ENCODE data around the gene ME1.
"Not testable (repeated sequence)": the region's sequence is repeated elsewhere in the genome, so short reads cannot be mapped to it uniquely, and the experiment has no call there.

The ME1 gene

DNA sequence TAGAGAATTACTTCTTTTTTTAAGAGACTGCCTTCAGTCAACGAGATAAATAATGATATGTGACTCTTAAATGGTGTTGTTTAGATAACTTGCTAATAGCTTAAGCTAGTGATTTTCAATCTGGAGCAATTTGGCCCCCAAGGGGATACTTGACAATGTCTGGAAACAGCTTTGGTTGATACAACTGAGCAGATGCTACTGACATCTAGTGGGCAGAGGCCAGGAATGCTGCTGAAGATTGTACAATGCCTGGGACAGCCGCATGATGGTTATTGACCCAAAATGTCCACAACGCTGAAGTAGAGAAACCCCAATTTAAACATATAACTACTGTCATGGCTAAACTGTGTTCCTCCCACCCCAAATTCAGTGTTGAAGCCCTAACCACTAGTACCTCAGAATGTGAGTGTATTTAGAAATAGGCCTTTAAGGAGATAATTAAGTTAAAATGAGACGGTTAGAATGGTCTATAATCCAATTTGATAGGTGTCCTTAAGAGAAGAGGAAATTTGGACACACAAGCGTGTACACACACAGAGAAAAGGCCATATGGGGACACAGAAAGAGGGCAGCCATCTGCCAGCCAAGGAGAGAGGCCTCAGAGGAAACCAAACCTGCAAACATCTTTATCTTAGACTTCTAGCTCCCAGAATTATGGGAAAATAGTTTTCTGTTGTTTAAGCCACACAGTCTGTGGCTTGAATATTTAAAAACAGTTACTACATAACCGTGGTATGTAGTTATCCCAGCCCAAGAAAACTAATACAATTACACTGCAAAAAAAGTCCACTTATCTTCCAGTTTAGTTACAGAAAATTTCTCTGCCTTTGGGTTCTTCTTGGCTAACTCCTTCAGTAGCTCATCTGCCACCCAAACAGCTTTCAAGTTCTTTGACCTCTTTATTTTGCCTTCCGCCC, 215.5 kb downstream of the ME1 start:
- no peaks in the 10 kb centered on the region for H3K9me3 Mint-ChIP-seq
- H3K4me1 Mint-ChIP-seq, result no peaks in the 10 kb centered on the region
- H3K27ac Mint-ChIP-seq, result peak overlapping the region in 1 of 2 donors; percentile 27
- peaks cover 7% of the 10 kb centered on the region for H3K27me3 Mint-ChIP-seq
- H3K4me3 Mint-ChIP-seq, result no peak overlapping the region
- ATAC-seq (peak; percentile 97), DNase-seq (peak; percentile 35 to 66)

DNA sequence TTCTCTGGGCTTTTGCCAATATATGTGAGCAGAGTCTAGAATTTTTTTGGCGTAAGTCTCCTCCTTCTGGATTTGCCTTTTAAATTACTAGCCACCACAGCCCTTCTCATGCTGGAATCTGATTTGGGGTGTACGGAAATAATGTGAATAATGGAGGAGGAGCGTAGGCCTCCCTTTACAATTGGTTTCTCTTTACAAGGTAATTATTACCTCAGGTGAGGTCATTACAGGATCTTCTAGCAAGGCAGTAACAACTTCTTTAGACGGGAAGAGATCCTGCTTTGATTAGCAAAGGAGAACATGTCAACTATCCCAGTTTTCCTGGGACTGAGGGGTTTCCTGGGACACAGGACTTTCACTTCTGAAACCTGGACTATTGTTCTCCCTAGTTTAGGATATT, 228.8 kb downstream of the ME1 start:
- no peak overlapping the region for H3K4me3 Mint-ChIP-seq
- H3K9me3 Mint-ChIP-seq, result no peaks in the 10 kb centered on the region

DNA sequence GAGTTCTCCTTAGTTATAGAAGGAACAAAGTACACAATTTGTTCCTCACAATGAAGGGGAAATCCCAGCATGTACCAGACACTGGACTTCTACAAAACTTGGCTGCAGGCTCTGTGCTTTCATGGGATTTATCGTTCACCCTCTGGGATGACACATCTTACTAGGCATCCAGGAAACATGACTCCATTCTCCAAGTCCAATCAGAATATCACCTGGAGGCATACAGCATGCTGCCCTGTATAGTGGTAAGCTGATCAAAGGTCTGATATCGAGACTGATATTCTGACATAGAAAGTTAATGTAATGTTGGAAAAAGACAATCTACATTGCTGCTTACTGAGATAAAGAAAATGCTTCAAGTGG, 231.0 kb downstream of the ME1 start:
- no peak overlapping the region for H3K4me3 Mint-ChIP-seq
- peaks cover 11% of the 10 kb centered on the region for H3K4me1 Mint-ChIP-seq
- DNase-seq (no peak), ATAC-seq (peak; percentile 32)
- no peaks in the 10 kb centered on the region for H3K9me3 Mint-ChIP-seq
- no peak overlapping the region for H3K27ac Mint-ChIP-seq
- no peaks in the 10 kb centered on the region for H3K27me3 Mint-ChIP-seq

More for the DNA sequence above, 228.8 kb downstream of the ME1 start:
- no peak for DNase-seq
- peaks cover 11% of the 10 kb centered on the region for H3K4me1 Mint-ChIP-seq
- no peak for ATAC-seq
- no peak overlapping the region for H3K27ac Mint-ChIP-seq
- H3K27me3 Mint-ChIP-seq, result peaks cover 11% of the 10 kb centered on the region

DNA sequence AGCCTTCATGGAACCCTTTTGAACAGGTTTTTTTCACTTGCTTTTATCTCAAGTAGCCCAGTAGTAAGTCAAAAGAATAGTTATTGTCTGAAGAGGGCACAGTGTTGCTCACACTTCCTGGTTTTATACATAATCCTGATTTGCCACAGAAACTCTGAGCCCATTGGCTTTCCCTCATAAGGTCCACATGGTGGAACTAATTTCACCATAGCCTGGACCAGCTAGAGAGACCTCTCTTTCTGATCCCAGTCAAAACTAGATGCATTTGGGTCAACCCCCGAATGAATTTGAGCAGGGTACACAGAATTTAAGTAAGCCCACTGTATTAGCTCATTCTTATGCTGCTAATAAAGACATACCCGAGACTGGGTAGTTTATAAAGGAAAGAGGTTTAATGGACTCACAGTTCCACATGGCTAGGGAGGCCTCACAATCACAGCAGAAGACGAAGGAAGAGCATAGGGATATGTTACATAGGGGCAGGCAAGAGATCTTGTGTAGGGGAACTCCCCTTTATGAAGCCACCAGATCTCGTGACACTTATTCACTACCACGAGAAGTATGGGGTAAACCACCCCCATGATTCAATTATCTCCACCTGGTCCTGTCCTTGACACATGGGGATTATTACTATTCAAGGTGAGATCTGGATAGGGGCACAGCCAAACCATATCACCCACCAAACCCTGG, 231.5 kb downstream of the ME1 start:
- Mint-ChIP-seq H3K27ac (no peak overlapping the region), H3K4me3 (no peak overlapping the region), H3K4me1 (peaks cover 13% of the 10 kb centered on the region), H3K27me3 (no peaks in the 10 kb centered on the region), H3K9me3 (no peaks in the 10 kb centered on the region)
- DNase-seq (peak in 1 of 2 donors; percentile 19), ATAC-seq (peak; percentile 88)

DNA sequence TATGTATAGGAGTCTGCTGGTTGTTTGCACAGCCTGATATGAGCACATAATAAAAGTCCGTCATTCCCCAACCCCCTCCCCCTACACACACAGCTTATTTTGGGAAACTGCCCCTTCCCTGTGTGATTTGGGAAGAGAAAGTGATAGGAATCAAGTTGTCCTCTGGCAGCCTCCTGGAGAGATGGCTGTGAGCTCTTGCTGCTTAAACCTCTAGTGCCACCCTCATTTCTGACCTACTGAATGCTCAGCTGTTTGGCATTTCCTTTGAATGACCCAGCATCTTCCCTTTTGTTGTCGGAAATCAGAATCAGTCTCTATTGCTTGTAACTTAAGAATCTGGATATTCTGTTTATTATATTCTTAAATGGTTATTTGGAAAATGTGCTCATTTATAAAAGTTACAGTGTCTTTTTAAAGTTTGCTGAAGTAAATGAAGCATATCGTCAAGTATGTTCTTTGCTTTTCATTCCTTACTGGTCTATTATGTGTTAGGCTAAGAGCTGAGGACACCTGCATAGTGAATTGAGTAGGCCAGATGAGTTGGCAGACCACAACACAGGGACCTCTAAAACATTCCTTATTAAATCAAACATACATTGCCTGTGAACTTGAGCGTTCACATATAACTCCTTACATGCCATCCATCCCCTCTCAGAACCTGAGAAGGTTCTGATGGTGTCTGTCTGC, 232.2 kb downstream of the ME1 start:
- Mint-ChIP-seq H3K27ac (no peak overlapping the region), H3K4me3 (no peak overlapping the region), H3K4me1 (peaks cover 19% of the 10 kb centered on the region), H3K27me3 (no peaks in the 10 kb centered on the region), H3K9me3 (no peaks in the 10 kb centered on the region)
- ATAC-seq (no peak), DNase-seq (no peak)

DNA sequence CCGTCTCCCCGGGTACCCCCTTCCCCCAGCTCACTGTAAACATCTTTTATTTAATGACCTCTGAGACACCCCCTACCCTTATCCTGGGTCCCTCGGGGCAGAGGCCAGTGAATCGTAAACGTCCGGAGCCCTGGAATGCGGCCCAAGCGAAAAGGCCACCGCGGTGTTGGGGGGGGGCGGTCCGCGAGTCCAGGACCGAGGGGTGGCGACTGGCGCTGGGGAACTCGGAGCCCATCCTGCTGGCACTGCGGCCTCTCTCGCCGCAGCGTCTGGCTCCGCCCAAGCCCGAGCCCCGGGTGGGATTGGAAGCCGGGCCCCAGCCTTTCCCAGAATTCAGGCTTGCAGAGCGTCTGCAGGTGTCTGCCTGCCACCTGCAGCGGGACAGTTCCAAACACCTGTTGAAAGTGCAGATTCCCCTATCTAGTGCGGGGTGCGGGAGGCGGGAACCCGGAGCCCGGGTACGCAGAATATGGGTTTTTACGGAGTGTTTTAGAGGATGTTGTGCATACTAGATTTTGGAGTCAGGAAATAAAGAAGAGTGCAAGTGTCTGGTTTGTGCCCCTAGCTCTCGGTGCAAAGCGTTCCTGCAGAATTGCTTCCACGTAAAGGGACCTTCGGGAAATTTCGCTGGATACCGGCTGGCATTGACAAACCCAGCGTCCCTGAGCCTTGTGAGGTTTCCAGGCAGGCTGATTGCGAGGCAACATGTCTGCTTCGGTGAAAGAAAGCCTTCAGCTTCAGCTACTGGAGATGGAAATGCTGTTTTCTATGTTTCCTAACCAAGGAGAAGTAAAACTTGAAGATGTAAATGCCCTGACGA, 236.9 kb downstream of the ME1 start:
- DNase-seq (peak; percentile 12 to 15), ATAC-seq (peak; percentile 22)
- Mint-ChIP-seq H3K27ac (no peak overlapping the region), H3K4me3 (peak overlapping the region; percentile 96 to 99), H3K4me1 (peaks cover 26% of the 10 kb centered on the region), H3K9me3 (no peaks in the 10 kb centered on the region), H3K27me3 (no peaks in the 10 kb centered on the region)

DNA sequence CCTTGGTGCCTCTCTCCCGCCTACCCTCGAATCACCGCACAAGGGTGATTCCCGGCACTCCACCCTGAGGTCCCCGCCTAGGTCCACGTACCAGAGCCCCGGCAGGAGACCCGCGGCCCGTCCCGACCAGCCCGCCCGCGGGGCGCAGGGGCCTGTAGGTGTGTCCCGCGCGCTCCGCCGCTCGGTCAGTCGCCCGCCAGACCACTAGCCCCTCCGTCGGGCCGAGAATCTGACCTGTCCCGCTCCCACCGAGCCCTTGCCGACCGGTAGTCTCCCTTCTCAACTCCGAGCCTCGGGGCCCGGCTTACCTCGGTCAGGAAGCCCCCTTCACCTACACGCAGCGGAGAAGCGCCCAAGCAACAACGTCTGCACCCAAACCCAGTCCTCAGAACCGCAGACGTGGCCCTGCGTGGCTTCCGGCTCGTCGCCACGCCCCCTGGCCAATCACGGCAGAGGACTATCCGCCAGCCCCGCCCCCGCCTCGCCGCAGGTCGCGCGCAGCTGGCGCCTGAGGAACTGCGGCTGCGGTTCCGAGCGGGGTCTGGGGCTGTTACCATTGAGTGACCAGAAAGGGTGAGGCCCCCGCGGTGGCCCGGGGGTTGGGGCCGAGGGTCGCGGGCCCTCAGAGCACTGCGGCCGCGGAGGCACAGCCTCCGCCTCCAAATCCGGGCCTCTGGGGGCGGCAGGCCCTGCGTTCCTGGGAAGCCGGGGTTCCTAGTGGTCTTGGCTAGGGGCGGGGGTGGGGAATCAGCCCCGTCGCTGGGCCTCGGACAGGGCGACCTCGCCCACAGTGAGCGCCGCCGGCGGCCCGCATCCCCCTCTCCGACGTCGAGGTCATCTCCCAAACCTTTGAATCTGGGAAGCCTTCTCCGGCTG, 237.7 kb downstream of the ME1 start, which contains the start of the genes PGM3 and RWDD2A:
Gene PGM3, minus strand, starts transcription at position 395 of the 876 bp plus-strand sequence. CDS start 2,253 bp downstream, outside the sequence.
Gene RWDD2A, plus strand, starts transcription at position 487 of the 876 bp plus-strand sequence. CDS start 1,095 bp downstream, outside the sequence.
- Mint-ChIP-seq H3K9me3 (no peaks in the 10 kb centered on the region), H3K27me3 (no peaks in the 10 kb centered on the region), H3K4me3 (peak within 1 kb of the TSS; percentile 96 to 99), H3K27ac (peak within 1 kb of the TSS; percentile 95 to 99), H3K4me1 (peaks cover 24% of the 10 kb centered on the region)
- ATAC-seq (peak; percentile 98), DNase-seq (peak; percentile 86 to 89)

DNA sequence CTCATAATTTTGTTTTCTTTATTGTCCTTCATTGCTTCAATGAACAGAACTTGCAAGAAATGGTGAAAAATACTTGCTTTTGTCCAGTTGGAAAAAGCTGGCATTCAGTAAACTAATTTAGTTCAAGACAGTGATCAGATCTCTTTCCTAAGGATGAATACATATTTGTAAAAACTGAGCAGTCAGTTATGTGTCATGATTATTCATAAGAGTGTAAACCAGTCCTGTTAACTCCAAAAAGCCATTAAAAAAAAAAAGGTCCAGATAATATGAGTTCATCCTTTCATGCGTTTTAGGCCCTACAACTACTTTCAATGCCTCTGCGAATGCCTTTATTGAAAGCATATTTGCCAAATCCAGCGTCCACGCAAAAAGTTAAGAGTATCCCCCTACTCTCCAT, 238.4 kb downstream of the ME1 start:
- DNase-seq, result no peak
- peaks cover 24% of the 10 kb centered on the region for H3K4me1 Mint-ChIP-seq
- no peak for ATAC-seq
- H3K4me3 Mint-ChIP-seq, result peak overlapping the region; percentile 96 to 99
- H3K27ac Mint-ChIP-seq, result peak overlapping the region; percentile 95 to 99
- H3K9me3 Mint-ChIP-seq, result no peaks in the 10 kb centered on the region
- H3K27me3 Mint-ChIP-seq, result no peaks in the 10 kb centered on the region

DNA sequence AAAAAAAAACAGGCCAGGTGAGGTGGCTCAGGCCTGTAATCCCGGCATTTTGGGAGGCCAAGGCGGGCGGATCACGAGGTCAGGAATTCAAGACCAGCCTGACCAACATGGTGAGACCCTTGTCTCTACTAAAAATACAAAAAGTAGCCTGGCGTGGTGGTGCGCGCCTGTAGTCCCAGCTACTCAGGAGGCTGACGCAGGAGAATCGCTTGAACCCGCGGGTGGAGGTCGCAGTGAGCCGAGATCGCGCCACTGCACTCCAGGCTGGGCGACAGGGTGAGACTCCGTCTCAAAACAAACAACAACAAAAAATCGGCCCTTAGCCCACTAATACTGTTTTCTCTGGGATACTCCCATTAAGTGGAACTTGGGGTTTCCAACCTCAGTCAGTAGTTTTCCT, 238.9 kb downstream of the ME1 start:
- Mint-ChIP-seq H3K4me1 (peaks cover 24% of the 10 kb centered on the region), H3K4me3 (peak overlapping the region; percentile 96 to 99)
- H3K9me3 Mint-ChIP-seq, H3K27ac Mint-ChIP-seq, DNase-seq, ATAC-seq, H3K27me3 Mint-ChIP-seq: not testable (repeated sequence)

DNA sequence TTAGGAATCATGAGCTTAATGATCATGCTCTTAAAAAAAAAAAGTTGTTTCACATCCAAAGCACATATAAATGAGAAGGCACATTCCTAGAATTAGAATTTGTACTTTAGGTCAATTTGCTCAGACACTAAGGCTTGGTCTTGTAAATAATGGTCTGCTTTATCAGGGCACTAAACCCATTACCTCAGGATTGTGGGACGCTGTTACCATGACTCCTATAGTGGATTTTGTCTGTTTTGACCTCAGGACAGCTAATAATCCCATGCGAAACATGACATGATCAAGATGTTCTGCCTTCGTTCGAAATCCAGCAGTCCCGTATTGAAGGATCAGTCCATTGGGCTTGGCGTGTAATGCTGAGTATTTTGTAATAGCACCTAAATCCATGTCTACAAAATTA, 240.2 kb downstream of the ME1 start:
- no peak overlapping the region for H3K4me3 Mint-ChIP-seq
- no peak for ATAC-seq

DNA sequence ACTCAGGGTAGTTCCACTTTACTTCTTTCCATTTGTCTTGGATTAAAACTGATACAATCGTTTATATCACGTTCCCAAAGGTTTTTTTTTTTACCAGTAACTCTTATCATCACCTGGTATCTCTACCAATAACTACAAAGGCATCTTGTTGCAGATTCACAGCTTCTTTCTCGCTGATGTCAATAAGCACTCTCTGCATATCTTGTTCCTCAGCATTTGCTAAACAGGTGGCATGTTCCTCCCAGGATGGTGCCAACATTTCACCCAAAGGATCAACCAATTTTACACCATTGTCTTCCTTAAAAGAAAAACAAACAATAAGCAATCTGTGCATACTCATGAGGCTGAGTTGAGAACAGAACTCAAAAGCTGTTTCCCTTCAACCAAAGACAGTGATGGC, 242.3 kb downstream of the ME1 start:
- no peak overlapping the region for H3K4me3 Mint-ChIP-seq
- ATAC-seq (no peak), DNase-seq (no peak)
- H3K4me1 Mint-ChIP-seq, result peaks cover 15% of the 10 kb centered on the region
- no peaks in the 10 kb centered on the region for H3K9me3 Mint-ChIP-seq
- H3K27ac Mint-ChIP-seq, result no peak overlapping the region
- H3K27me3 Mint-ChIP-seq, result no peaks in the 10 kb centered on the region

More for the DNA sequence above, 240.2 kb downstream of the ME1 start:
- Mint-ChIP-seq H3K27me3 (no peaks in the 10 kb centered on the region), H3K4me1 (peaks cover 24% of the 10 kb centered on the region), H3K9me3 (no peaks in the 10 kb centered on the region), H3K27ac (no peak overlapping the region)
- DNase-seq, result no peak

DNA sequence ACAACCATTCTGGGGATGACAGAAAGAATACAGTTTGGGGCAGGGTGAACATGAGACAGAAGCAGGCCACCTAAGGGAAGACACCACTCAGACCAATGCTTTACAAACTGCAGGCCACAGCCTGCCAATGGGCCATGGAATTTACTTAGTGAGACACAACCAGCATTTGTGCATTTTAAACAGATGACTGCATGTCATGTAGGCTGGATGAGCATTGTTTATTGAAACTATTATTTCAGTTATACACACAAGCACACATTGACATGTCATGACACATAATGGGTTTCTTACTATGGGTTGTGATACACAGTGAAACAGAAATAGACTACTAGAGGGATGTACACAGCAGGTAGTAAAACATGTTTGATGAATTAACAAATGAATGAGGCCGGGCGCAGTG, 245.8 kb downstream of the ME1 start:
- Mint-ChIP-seq H3K4me1 (peaks cover 10% of the 10 kb centered on the region), H3K27me3 (no peaks in the 10 kb centered on the region), H3K9me3 (no peaks in the 10 kb centered on the region), H3K4me3 (no peak overlapping the region), H3K27ac (no peak overlapping the region)
- no peak for ATAC-seq
- no peak for DNase-seq

DNA sequence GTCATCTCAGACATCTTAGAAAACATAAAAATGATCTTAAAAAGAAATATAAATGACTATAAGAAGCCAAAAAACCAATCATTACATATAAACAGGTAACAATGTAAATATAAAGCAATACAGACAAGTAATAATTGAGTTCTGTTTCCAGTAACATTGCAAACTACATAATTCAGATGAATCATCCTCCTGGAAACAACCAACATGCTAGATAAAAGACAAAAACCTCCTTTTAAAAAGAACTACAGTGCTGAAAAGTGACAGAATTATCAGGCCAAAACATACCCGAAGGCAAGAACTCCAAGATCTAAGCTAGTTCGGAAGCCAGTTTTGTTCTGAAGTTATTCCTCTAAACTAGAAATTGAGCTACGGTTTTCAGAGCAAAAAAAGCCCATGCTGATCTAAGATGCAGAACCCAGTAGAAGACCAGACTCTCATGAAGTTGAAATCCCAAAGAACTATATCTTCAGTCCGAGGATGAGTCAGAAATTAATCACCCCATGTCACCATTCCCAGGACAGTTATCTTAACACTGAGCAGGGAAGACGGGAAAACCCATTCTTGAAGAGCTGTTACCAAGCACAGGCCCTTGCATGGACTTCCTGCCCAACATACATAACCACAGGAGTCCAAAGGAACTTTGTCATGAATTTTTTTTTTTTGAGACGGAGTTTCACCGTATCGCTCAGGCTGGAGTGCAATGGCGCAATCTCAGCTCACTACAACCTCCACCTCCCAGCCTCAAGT, 247.6 kb downstream of the ME1 start:
- no peak overlapping the region for H3K27ac Mint-ChIP-seq
- no peak overlapping the region for H3K4me3 Mint-ChIP-seq
- ATAC-seq (no peak), DNase-seq (no peak)
- H3K4me1 Mint-ChIP-seq, result no peaks in the 10 kb centered on the region
- no peaks in the 10 kb centered on the region for H3K9me3 Mint-ChIP-seq
- no peaks in the 10 kb centered on the region for H3K27me3 Mint-ChIP-seq
